HepG2 (cell line): ENCODE results near the gene AP1S3. TPM values are rescaled to one million over a fixed set of nuclear protein-coding genes. Genes with fewer than 3 reads are reported as not detected.

ENCODE experiments used
- ATAC-seq: fragments of 200-7000 bp; cut with Tn5 transposase; 3 replicates; pipeline ENCODE4 v1.9.1; 2020; ENCODE audit warnings: mild to moderate bottlenecking, moderate library complexity
- BruUV-seq: library from RNA; stranded (reverse); fragments of 400-500 nt; replicated peaks from 2 replicates; lab custom pipeline; 2021; lab: Mats Ljungman, UMichigan
- CTCF ChIA-PET: fragments of 300-600 bp; formaldehyde crosslinking; extraction: SDS; loops from one replicate; lab custom pipeline; 2021; ENCODE audit warnings: low total read pairs, inconsistent platforms, low intra/inter-chr PET ratio; lab: Yijun Ruan, JAX
- POLR2A ChIA-PET: fragments of 350-600 bp; sonication (Branson Sonifier 250); formaldehyde crosslinking; loops from one replicate; lab custom pipeline; 2020; ENCODE audit warnings: antibody characterized with exemption, inconsistent platforms; lab: Yijun Ruan, JAX
- DNase-seq: peaks from one replicate; pipeline ENCODE4 v3.0.0-alpha.2; 2015; ENCODE audit warnings: low spot score
- FAIRE-seq: peaks from 3 replicates; lab custom pipeline; 2011; peaks lifted over from hg19 to GRCh38; lab: Jason Lieb, UNC
- H2AFZ ChIP-seq: one replicate; pipeline ENCODE4 v1.6.1; 2011; ENCODE audit warnings: low read length, inconsistent platforms
- H3K27ac ChIP-seq: fragments of 300-600 bp; 3 replicates; pipeline ENCODE4 v1.8.0; 2011; ENCODE audit warnings: mixed run types, mild to moderate bottlenecking, mixed read lengths, low read length, inconsistent platforms; ENCODE audit not compliant: insufficient read depth; ENCODE audit errors: extremely low read length
- H3K27me3 ChIP-seq, 2 experiments: fragments of 200-600 bp in 1 of 2; 2 replicates in 1 of 2; 3 replicates in 1 of 2; pipeline versions ENCODE4 v1.6.0 to v1.8.0; 2011; ENCODE audit warnings: low read length in 2 of 2, mild to moderate bottlenecking in 2 of 2, moderate library complexity in 2 of 2, inconsistent platforms in 1 of 2; ENCODE audit not compliant: insufficient read depth in 2 of 2, control insufficient read depth in 1 of 2
- H3K36me3 ChIP-seq, 2 experiments: fragments of 200-600 bp in 1 of 2; replicated peaks in 1 of 2; 2 replicates in 1 of 2; 3 replicates in 1 of 2; pipeline versions ENCODE4 v1.5.1 to v1.8.0; 2011; ENCODE audit warnings: low read length in 2 of 2, inconsistent platforms in 1 of 2; ENCODE audit not compliant: insufficient read depth in 2 of 2, control insufficient read depth in 1 of 2
- H3K4me1 ChIP-seq: 2 replicates; pipeline ENCODE4 v1.5.1; 2012; ENCODE audit warnings: low read length, inconsistent platforms; ENCODE audit not compliant: insufficient read depth
- H3K4me2 ChIP-seq: 2 replicates; pipeline ENCODE4 v1.6.0; 2011; ENCODE audit warnings: low read depth, low read length, inconsistent platforms
- H3K4me3 ChIP-seq, 3 experiments: fragments of 200-600 bp in 1 of 3; sonication (generic), shearing (Covaris generic) in 1 of 3; replicated peaks in 1 of 3; 2 replicates each; pipeline ENCODE4 v1.5.1; 2011 to 2016; ENCODE audit warnings: low read length in 3 of 3, inconsistent platforms in 2 of 3, low read depth in 2 of 3, mild to moderate bottlenecking in 2 of 3, control low read depth in 1 of 3, mixed read lengths in 1 of 3; ENCODE audit not compliant: insufficient read depth in 1 of 3
- H3K79me2 ChIP-seq: one replicate; pipeline ENCODE4 v1.6.1; 2011; ENCODE audit warnings: low read length, inconsistent platforms; ENCODE audit not compliant: insufficient read depth
- H3K9ac ChIP-seq: 2 replicates; pipeline ENCODE4 v1.6.0; 2011; ENCODE audit warnings: mild to moderate bottlenecking, low read depth, low read length, inconsistent platforms; ENCODE audit not compliant: insufficient read depth
- H3K9me3 ChIP-seq: 2 replicates; pipeline ENCODE4 v1.5.1; 2012; ENCODE audit warnings: mild to moderate bottlenecking, low read length
- H4K20me1 ChIP-seq: 2 replicates; pipeline ENCODE4 v1.6.0; 2011; ENCODE audit warnings: inconsistent platforms, mild to moderate bottlenecking, low read length, moderate library complexity; ENCODE audit not compliant: insufficient read depth
- CBFB ChIP-seq: sonication (generic); formaldehyde crosslinking; IDR thresholded peaks from 2 replicates; pipeline ENCODE4 v1.4.0; 2020; ENCODE audit warnings: missing genetic modification reagents
- CEBPB ChIP-seq: IDR thresholded peaks from 2 replicates; pipeline ENCODE4 v1.6.1; 2011; ENCODE audit warnings: low read depth, low read length, improper control_type of control experiment, borderline replicate concordance
- EP300 ChIP-seq, 3 experiments: sonication (generic) in 1 of 3; formaldehyde crosslinking in 1 of 3; IDR thresholded peaks; 2 replicates each; pipeline versions ENCODE4 v1.5.1 to v1.6.1; 2011 to 2020; ENCODE audit warnings: low read depth in 2 of 3, low read length in 2 of 3, borderline replicate concordance in 1 of 3, improper control_type of control experiment in 1 of 3, mild to moderate bottlenecking in 1 of 3, missing genetic modification reagents in 1 of 3, moderate library complexity in 1 of 3
- GATAD2A ChIP-seq: IDR thresholded peaks from 2 replicates; pipeline ENCODE4 v1.6.1; 2016
- HMG20A ChIP-seq: IDR thresholded peaks from 2 replicates; pipeline ENCODE4 v1.6.1; 2016; ENCODE audit warnings: borderline replicate concordance
- HNF4G ChIP-seq, 2 experiments: sonication (generic) in 1 of 2; formaldehyde crosslinking in 1 of 2; IDR thresholded peaks; 2 replicates each; pipeline versions ENCODE4 v1.4.0 to v1.6.1; 2011 to 2020; ENCODE audit warnings: borderline replicate concordance in 2 of 2, low read depth in 2 of 2, mild to moderate bottlenecking in 2 of 2, low read length in 1 of 2, missing genetic modification reagents in 1 of 2, moderate library complexity in 1 of 2
- NCOA2 ChIP-seq: sonication (generic); formaldehyde crosslinking; IDR thresholded peaks from 2 replicates; pipeline ENCODE4 v1.8.0; 2022; ENCODE audit warnings: inconsistent platforms
- NR2F2 ChIP-seq: IDR thresholded peaks from 2 replicates; pipeline ENCODE4 v1.6.1; 2012; ENCODE audit warnings: low read depth, inconsistent platforms, borderline replicate concordance
- NR2F6 ChIP-seq, 2 experiments: IDR thresholded peaks; 2 replicates each; pipeline ENCODE4 v1.6.1; 2016; ENCODE audit warnings: antibody characterized with exemption in 1 of 2, mild to moderate bottlenecking in 1 of 2
- PPARG ChIP-seq: conservative IDR thresholded peaks from 2 replicates; pipeline ENCODE4 v1.6.1; 2016; ENCODE audit warnings: missing biosample characterization, missing genetic modification reagents
- RARA ChIP-seq: IDR thresholded peaks from 2 replicates; pipeline ENCODE4 v1.6.1; 2016; ENCODE audit warnings: missing genetic modification reagents, missing compliant biosample characterization
- TCF7 ChIP-seq: sonication (generic); IDR thresholded peaks from 2 replicates; pipeline ENCODE4 v1.6.1; 2016; ENCODE audit warnings: antibody characterized with exemption, low read depth
- ZNF34 ChIP-seq: sonication (generic); formaldehyde crosslinking; IDR thresholded peaks from 2 replicates; pipeline ENCODE4 v1.4.0; 2020; ENCODE audit warnings: mild to moderate bottlenecking, missing genetic modification reagents, borderline replicate concordance
- ZNF441 ChIP-seq: sonication (generic); formaldehyde crosslinking; IDR thresholded peaks from 2 replicates; pipeline ENCODE4 v1.7.0; 2021; ENCODE audit warnings: missing genetic modification reagents, borderline replicate concordance
- ZNF468 ChIP-seq: sonication (generic); formaldehyde crosslinking; IDR thresholded peaks from 2 replicates; pipeline ENCODE4 v1.8.0; 2022; ENCODE audit warnings: mild to moderate bottlenecking, moderate library complexity, missing genetic modification reagents
- ZNF687 ChIP-seq: sonication (generic); formaldehyde crosslinking; IDR thresholded peaks from 2 replicates; pipeline ENCODE4 v1.5.1; 2020; ENCODE audit warnings: mild to moderate bottlenecking, missing genetic modification reagents, moderate library complexity
- WGBS: methylation state at CpG from one replicate; pipeline ENCODE4 v1.1.6; 2017; ENCODE audit warnings: low lambda C conversion rate; 5-methylcytosine and 5-hydroxymethylcytosine counted together
- in situ Hi-C: cut with HindIII; loops from 2 replicates; pipeline ENCODE4 v1.10.0; 2017; ENCODE audit warnings: low pct_unique_long_range_greater_than_20kb; ENCODE audit not compliant: extremely low pct_ligation_motif_present
- intact Hi-C: fragments of 100-400 bp; cut with micrococcal nuclease; formaldehyde crosslinking; loops from one replicate; pipeline ENCODE4 v1.10.0; 2022; ENCODE audit not compliant: unreplicated experiment
- polyA plus RNA-seq, 8 experiments: library from polyadenylated mRNA; depleted of rRNA in 3 of 8; stranded (reverse) in 7 of 8; unstranded in 1 of 8; fragments of >200 nt; fragmentation: Illumina TruSeq in 4 of 8; extraction: Trizol in 4 of 8; gene quantifications; 2 replicates each; pipeline versions ENCODE4 v1.2.1 to v1.2.3, GENCODE V29; 2011 to 2016; ENCODE audit warnings: low read depth in 4 of 8, missing spikeins in 1 of 8, mixed read lengths in 1 of 8; ENCODE audit not compliant: insufficient read depth in 1 of 8
- total RNA-seq, 5 experiments: library from RNA; depleted of rRNA; stranded (reverse); fragments of >200 nt; fragmentation: Illumina TruSeq; extraction: Trizol; gene quantifications; 2 replicates each; pipeline ENCODE4 v1.2.3, GENCODE V29; 2016; ENCODE audit warnings: low read depth in 1 of 5
- TF ChIP-seq, protein P1 (sequence below): IDR thresholded peaks from 2 replicates; pipeline ENCODE4 v1.4.0; 2020; ENCODE audit warnings: mild to moderate bottlenecking, missing genetic modification reagents

AP1S3 gene
- total and polyA plus RNA-seq, 2 of the 13 experiments (the other 11 are each of a cell fraction or from before 2014, with no cell fraction given) = 3.0 to 16.3 TPM

- no peak overlapping the region for H3K9ac ChIP-seq
- no peak overlapping the region for H3K27ac ChIP-seq
- TF ChIP-seq ZNF34 (CRISPR knock-in tag) (no peak), NR2F2 (peak; percentile 39; the same call in 1 of the 2 replicates), NR2F6 (IDR thresholded peaks at IDR 0.05) (no peak), NR2F6 (CRISPR knock-in tag; IDR thresholded peaks at IDR 0.05) (peak; percentile 29; the same call in 1 of the 2 replicates), TCF7 (peak; percentile 52; the same call in 1 of the 2 replicates), EP300 (IDR thresholded peaks at IDR 0.05; ENCODE audit: low read depth in 2 of 2, low read length in 2 of 2) (peak in 1 of 2 experiments; percentile 71; a peak in 2 of 4 replicates), EP300 (CRISPR knock-in tag; IDR thresholded peaks at IDR 0.05; ENCODE audit: borderline replicate concordance) (peak; percentile 25; the same call in 1 of the 2 replicates), HMG20A (CRISPR knock-in tag) (peak; percentile 47; the same call in 1 of the 2 replicates), ZNF468 (CRISPR knock-in tag) (no peak), HNF4G (IDR thresholded peaks at IDR 0.05; ENCODE audit: borderline replicate concordance, low read depth, low read length) (peak; percentile 17; the same call in 1 of the 2 replicates), HNF4G (CRISPR knock-in tag; IDR thresholded peaks at IDR 0.05; ENCODE audit: borderline replicate concordance, low read depth) (no peak), CEBPB (peak; percentile 44; the same call in 1 of the 2 replicates), RARA (peak; percentile 56; the same call in 1 of the 2 replicates), ZNF441 (CRISPR knock-in tag) (no peak), CBFB (CRISPR knock-in tag) (no peak), PPARG (CRISPR knock-in tag) (0 out of 2 replicates have a peak, but pooled peaks have one; percentile 37), ZNF687 (CRISPR knock-in tag) (no peak), GATAD2A (0 out of 2 replicates have a peak, but pooled peaks have one; percentile 26), NCOA2 (CRISPR knock-in tag) (peak; percentile 44; the same call in 1 of the 2 replicates)
- TF ChIP-seq, protein P1, sequence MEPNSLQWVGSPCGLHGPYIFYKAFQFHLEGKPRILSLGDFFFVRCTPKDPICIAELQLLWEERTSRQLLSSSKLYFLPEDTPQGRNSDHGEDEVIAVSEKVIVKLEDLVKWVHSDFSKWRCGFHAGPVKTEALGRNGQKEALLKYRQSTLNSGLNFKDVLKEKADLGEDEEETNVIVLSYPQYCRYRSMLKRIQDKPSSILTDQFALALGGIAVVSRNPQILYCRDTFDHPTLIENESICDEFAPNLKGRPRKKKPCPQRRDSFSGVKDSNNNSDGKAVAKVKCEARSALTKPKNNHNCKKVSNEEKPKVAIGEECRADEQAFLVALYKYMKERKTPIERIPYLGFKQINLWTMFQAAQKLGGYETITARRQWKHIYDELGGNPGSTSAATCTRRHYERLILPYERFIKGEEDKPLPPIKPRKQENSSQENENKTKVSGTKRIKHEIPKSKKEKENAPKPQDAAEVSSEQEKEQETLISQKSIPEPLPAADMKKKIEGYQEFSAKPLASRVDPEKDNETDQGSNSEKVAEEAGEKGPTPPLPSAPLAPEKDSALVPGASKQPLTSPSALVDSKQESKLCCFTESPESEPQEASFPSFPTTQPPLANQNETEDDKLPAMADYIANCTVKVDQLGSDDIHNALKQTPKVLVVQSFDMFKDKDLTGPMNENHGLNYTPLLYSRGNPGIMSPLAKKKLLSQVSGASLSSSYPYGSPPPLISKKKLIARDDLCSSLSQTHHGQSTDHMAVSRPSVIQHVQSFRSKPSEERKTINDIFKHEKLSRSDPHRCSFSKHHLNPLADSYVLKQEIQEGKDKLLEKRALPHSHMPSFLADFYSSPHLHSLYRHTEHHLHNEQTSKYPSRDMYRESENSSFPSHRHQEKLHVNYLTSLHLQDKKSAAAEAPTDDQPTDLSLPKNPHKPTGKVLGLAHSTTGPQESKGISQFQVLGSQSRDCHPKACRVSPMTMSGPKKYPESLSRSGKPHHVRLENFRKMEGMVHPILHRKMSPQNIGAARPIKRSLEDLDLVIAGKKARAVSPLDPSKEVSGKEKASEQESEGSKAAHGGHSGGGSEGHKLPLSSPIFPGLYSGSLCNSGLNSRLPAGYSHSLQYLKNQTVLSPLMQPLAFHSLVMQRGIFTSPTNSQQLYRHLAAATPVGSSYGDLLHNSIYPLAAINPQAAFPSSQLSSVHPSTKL (CRISPR knock-in tag) = peak; percentile 39; the same call in 1 of the 2 replicates
These were observed 18.6 kb upstream of the AP1S3 start for GRCh38 chr2:223856021-223856420.

More at GRCh38 chr2:223856021-223856420, 18.6 kb upstream of the AP1S3 start:
- WGBS = 18% methylated on average over 2 of the region's 2 CpGs
- BruUV-seq = no TSS peak
- Histone ChIP-seq H2AFZ (no peak overlapping the region), H3K4me3 (no peak overlapping the region), H3K36me3 (no peaks in the 10 kb centered on the region), H3K4me2 (no peak overlapping the region), H3K4me1 (peaks cover 47% of the 10 kb centered on the region), H4K20me1 (no peaks in the 10 kb centered on the region), H3K9me3 (no peaks in the 10 kb centered on the region), H3K27me3 (no peaks in the 10 kb centered on the region), H3K79me2 (no peaks in the 10 kb centered on the region)
- DNase-seq (no peak), FAIRE-seq (no peak), ATAC-seq (no peak)
- in situ Hi-C loops (no loop called here), intact Hi-C loops (no loop called here)
- ChIA-PET CTCF (no interaction called here), POLR2A (no interaction called here)
